ENCODE measurements around the gene EPHX1. TPM values are rescaled to one million over a fixed set of nuclear protein-coding genes. Genes with fewer than 3 reads are reported as not detected.

EPHX1 gene
- total and polyA plus RNA-seq, 10 of the 15 experiments (the other 5 are each of a cell fraction or from before 2014, with no cell fraction given): 0.33 to 2.9 (median 0.78) TPM; not detected in 2

GRCh38 chr1:225848030-225848955 lies 38.4 kb downstream of the EPHX1 start (continued):
- TF ChIP-seq ZSCAN29 (IDR thresholded peaks at IDR 0.05) (no peak), POLR2A (IDR thresholded peaks at IDR 0.05; ENCODE audit: low read depth, low read length) (peak; percentile 8; the same call in 1 of the 2 replicates), ATF2 (IDR thresholded peaks at IDR 0.05; ENCODE audit: low read length) (no peak; the same call in 1 of the 2 replicates), USF2 (IDR thresholded peaks at IDR 0.05; ENCODE audit: borderline replicate concordance, low read depth, low read length) (no peak), MAX (IDR thresholded peaks at IDR 0.05; ENCODE audit: low read depth, low read length) (0 out of 2 replicates have a peak, but pooled peaks have one; percentile 31), E4F1 (IDR thresholded peaks at IDR 0.05; ENCODE audit: borderline replicate concordance, partially characterized antibody) (no peak), CHD1 (IDR thresholded peaks at IDR 0.05; ENCODE audit: low read depth, low read length) (no peak), NFYB (IDR thresholded peaks at IDR 0.05; ENCODE audit: insufficient read depth, low read depth, low read length) (no peak), STAT3 (IDR thresholded peaks at IDR 0.05; ENCODE audit: low read depth, low read length) (no peak), ZNF622 (IDR thresholded peaks at IDR 0.05) (no peak), RELA (IDR thresholded peaks at IDR 0.05; ENCODE audit: borderline replicate concordance, partially characterized antibody) (no peak), IRF4 (IDR thresholded peaks at IDR 0.05; ENCODE audit: low read depth, low read length) (peak; percentile 85), ZZZ3 (IDR thresholded peaks at IDR 0.05; ENCODE audit: control insufficient read depth, insufficient read length, low read depth) (no peak), NR2C1 (IDR thresholded peaks at IDR 0.05) (no peak), SMARCA5 (IDR thresholded peaks at IDR 0.05) (0 out of 2 replicates have a peak, but pooled peaks have one; percentile 20), ZNF687 (IDR thresholded peaks at IDR 0.05) (peak; percentile 87), YY1 (IDR thresholded peaks at IDR 0.05; ENCODE audit: low read depth, low read length) (no peak), CBFB (IDR thresholded peaks at IDR 0.05; ENCODE audit: low read depth) (no peak), RAD51 (IDR thresholded peaks at IDR 0.05) (peak; percentile 49; the same call in 1 of the 2 replicates), ETV6 (conservative IDR thresholded peaks at IDR 0.05 in 1 of 2, IDR thresholded peaks at IDR 0.05 in 1 of 2; ENCODE audit: borderline replicate concordance in 1 of 2, low read depth in 1 of 2) (no peak), SIX5 (IDR thresholded peaks at IDR 0.05; ENCODE audit: low read depth, low read length, severe bottlenecking) (no peak)
